ENCODE data around the gene SHISA7. TPM values are rescaled to one million over a fixed set of nuclear protein-coding genes. Genes with fewer than 3 reads are reported as not detected.

SHISA7 gene
- total and polyA plus RNA-seq, 2 of the 4 experiments (the other 2 are of a cell fraction), result not detected

GRCh38 chr19:55477905-55478304, 34.8 kb upstream of the SHISA7 start:
- Histone ChIP-seq H3K18ac (ENCODE audit: low read depth, low read length) (no peak overlapping the region), H2BK15ac (ENCODE audit: low read depth, low read length) (no peak overlapping the region), H3K56ac (ENCODE audit: extremely low read depth, insufficient read depth, low read length) (no peak overlapping the region), H3K27me3 (ENCODE audit: control insufficient read depth, insufficient read depth, low read length) (no peaks in the 10 kb centered on the region), H2BK120ac (ENCODE audit: low read depth, low read length) (no peak overlapping the region), H3K4me3 (ENCODE audit: insufficient read depth, low read depth, low read length) (no peak overlapping the region), H3K23ac (ENCODE audit: low read depth, low read length) (no peak overlapping the region), H3K14ac (replicated peaks; ENCODE audit: low read depth, low read length) (peak overlapping the region; percentile 41; the same call in 1 of the 2 replicates), H4K91ac (ENCODE audit: insufficient read depth, low read depth, low read length) (no peak overlapping the region), H4K5ac (ENCODE audit: low read depth, low read length) (no peak overlapping the region), H2BK20ac (ENCODE audit: low read depth, low read length) (no peak overlapping the region), H3K4ac (ENCODE audit: low read depth, low read length) (no peak overlapping the region), H3K9me3 (ENCODE audit: control insufficient read depth, insufficient read depth, low read length) (no peaks in the 10 kb centered on the region), H4K20me1 (ENCODE audit: insufficient read depth, low read length) (no peaks in the 10 kb centered on the region; the same call in 1 of the 2 replicates), H2BK5ac (ENCODE audit: low read depth, low read length, poor library complexity, severe bottlenecking) (no peak overlapping the region), H4K8ac (ENCODE audit: low read depth in 2 of 2, low read length in 2 of 2) (no peak overlapping the region; a peak in 1 of 4 replicates), H3K27ac (ENCODE audit: insufficient read depth, low read length) (no peak overlapping the region), H3K36me3 (ENCODE audit: control insufficient read depth, insufficient read depth, low read length) (peaks cover 9% of the 10 kb centered on the region; the same call in 1 of the 2 replicates), H3K9me1 (ENCODE audit: insufficient read depth, low read length) (peaks cover 18% of the 10 kb centered on the region), H2AK5ac (ENCODE audit: low read depth, low read length) (peak overlapping the region; percentile 71; the same call in 1 of the 2 replicates), H2AK9ac (replicated peaks; ENCODE audit: low read depth, low read length, poor library complexity) (peak overlapping the region; percentile 0), H3K4me2 (ENCODE audit: low read depth, low read length) (peak overlapping the region; percentile 47; the same call in 1 of the 2 replicates), H2AFZ (replicated peaks; ENCODE audit: low read length, poor library complexity) (no peak overlapping the region), H3K9ac (ENCODE audit: low read depth, low read length) (no peak overlapping the region), H3K4me1 (ENCODE audit: control insufficient read depth, insufficient read depth, low read length) (peaks cover 9% of the 10 kb centered on the region), H3K79me1 (ENCODE audit: low read depth in 1 of 2, low read length in 2 of 2) (peaks cover 14 to 36% of the 10 kb centered on the region in 2 experiments)
- no peak for ATAC-seq (ENCODE audit: low read depth)
- POLR2A ChIA-PET (ENCODE audit: unreplicated experiment), result no interaction called here
- no peak for DNase-seq
- BruUV-seq (replicated peaks), result no TSS peak
- dilution Hi-C loops (cut with HindIII; ENCODE audit: low sequenced_read_pairs, unreplicated experiment), result no loop called here
- in situ Hi-C loops (cut with MboI; ENCODE audit: low sequenced_read_pairs), result loop anchor here (25.0 kb wide), 1 partner anchor 1016 kb away; the partner anchor contains the start of genes CDC42EP5 and LENG9
- intact Hi-C loops (cut with micrococcal nuclease), result no loop called here
- TF ChIP-seq NFE2L2 (IDR thresholded peaks at IDR 0.05; ENCODE audit: low read depth, low read length) (no peak), MXI1 (IDR thresholded peaks at IDR 0.05; ENCODE audit: borderline replicate concordance, low read depth, low read length) (no peak), USF2 (IDR thresholded peaks at IDR 0.05; ENCODE audit: low read depth, low read length) (no peak), CEBPB (IDR thresholded peaks at IDR 0.05; ENCODE audit: low read depth, low read length) (no peak), MAZ (IDR thresholded peaks at IDR 0.05; ENCODE audit: borderline replicate concordance, low read depth, low read length) (no peak), ELK1 (IDR thresholded peaks at IDR 0.05; ENCODE audit: borderline replicate concordance, low read depth, low read length) (no peak), POLR2A (IDR thresholded peaks at IDR 0.05; ENCODE audit: low read depth, low read length) (no peak), RFX5 (IDR thresholded peaks at IDR 0.05; ENCODE audit: low read depth, low read length) (no peak), CTCF (conservative IDR thresholded peaks at IDR 0.05; ENCODE audit: low read depth, low read length) (no peak), MAFK (IDR thresholded peaks at IDR 0.05; ENCODE audit: low read depth, low read length) (no peak), SMC3 (IDR thresholded peaks at IDR 0.05; ENCODE audit: low read depth, low read length) (no peak), RAD21 (IDR thresholded peaks at IDR 0.05; ENCODE audit: low read length) (no peak), RCOR1 (IDR thresholded peaks at IDR 0.05; ENCODE audit: insufficient replicate concordance, low read length) (no peak), BHLHE40 (IDR thresholded peaks at IDR 0.05; ENCODE audit: low read depth, low read length) (no peak), CHD1 (IDR thresholded peaks at IDR 0.05; ENCODE audit: low read depth, low read length) (no peak), FOS (IDR thresholded peaks at IDR 0.05; ENCODE audit: low read depth, low read length) (no peak)
- 100% methylated on average over 1 of the region's 13 CpGs; no CpG with 5 or more reads in 1 of the 2 experiments for WGBS, 2 experiments (ENCODE audit: extremely low coverage in 2 of 2, insufficient read length in 1 of 2)
- CTCF ChIA-PET, result no interaction called here

Data from IMR-90 (cell line).